GM06990 (cell line): ENCODE results near the gene STRADA.

Experiments used
- DNase-seq: peaks from one replicate; pipeline ENCODE4 v3.0.0-alpha.2; 2011; ENCODE audit not compliant: insufficient read length; ENCODE audit errors: extremely low read depth
- H3K27me3 ChIP-seq: replicated peaks from 2 replicates; pipeline ENCODE4 v1.6.0; 2011; ENCODE audit warnings: low read length; ENCODE audit not compliant: control insufficient read depth, insufficient read depth
- H3K36me3 ChIP-seq: 2 replicates; pipeline ENCODE4 v1.5.1; 2011; ENCODE audit warnings: low read length; ENCODE audit not compliant: control insufficient read depth, insufficient read depth
- H3K4me3 ChIP-seq: replicated peaks from 2 replicates; pipeline ENCODE4 v1.5.1; 2011; ENCODE audit warnings: low read depth, mild to moderate bottlenecking, control low read depth, low read length
- TF ChIP-seq, protein P1 (sequence below): IDR thresholded peaks from 2 replicates; pipeline ENCODE4 v1.5.1; 2011; ENCODE audit warnings: low read length, control low read depth, mild to moderate bottlenecking, inconsistent platforms; ENCODE audit not compliant: insufficient read depth, poor library complexity, severe bottlenecking

Gene STRADA

GRCh38 chr17:63675607-63676546 lies 65.7 kb downstream of the STRADA start:
- DNase-seq = no peak
- H3K27me3 ChIP-seq = no peaks in the 10 kb centered on the region
- H3K36me3 ChIP-seq = peaks cover 2% of the 10 kb centered on the region
- TF ChIP-seq, protein P1, sequence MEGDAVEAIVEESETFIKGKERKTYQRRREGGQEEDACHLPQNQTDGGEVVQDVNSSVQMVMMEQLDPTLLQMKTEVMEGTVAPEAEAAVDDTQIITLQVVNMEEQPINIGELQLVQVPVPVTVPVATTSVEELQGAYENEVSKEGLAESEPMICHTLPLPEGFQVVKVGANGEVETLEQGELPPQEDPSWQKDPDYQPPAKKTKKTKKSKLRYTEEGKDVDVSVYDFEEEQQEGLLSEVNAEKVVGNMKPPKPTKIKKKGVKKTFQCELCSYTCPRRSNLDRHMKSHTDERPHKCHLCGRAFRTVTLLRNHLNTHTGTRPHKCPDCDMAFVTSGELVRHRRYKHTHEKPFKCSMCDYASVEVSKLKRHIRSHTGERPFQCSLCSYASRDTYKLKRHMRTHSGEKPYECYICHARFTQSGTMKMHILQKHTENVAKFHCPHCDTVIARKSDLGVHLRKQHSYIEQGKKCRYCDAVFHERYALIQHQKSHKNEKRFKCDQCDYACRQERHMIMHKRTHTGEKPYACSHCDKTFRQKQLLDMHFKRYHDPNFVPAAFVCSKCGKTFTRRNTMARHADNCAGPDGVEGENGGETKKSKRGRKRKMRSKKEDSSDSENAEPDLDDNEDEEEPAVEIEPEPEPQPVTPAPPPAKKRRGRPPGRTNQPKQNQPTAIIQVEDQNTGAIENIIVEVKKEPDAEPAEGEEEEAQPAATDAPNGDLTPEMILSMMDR = no peak
- no peak overlapping the region for H3K4me3 ChIP-seq

- Histone ChIP-seq H3K36me3 (peaks cover 2% of the 10 kb centered on the region), H3K4me3 (no peak overlapping the region), H3K27me3 (no peaks in the 10 kb centered on the region)
- TF ChIP-seq, protein P1 = no peak
- DNase-seq = no peak
Observed at GRCh38 chr17:63675231-63675606, 66.4 kb downstream of the STRADA start.

DNA sequence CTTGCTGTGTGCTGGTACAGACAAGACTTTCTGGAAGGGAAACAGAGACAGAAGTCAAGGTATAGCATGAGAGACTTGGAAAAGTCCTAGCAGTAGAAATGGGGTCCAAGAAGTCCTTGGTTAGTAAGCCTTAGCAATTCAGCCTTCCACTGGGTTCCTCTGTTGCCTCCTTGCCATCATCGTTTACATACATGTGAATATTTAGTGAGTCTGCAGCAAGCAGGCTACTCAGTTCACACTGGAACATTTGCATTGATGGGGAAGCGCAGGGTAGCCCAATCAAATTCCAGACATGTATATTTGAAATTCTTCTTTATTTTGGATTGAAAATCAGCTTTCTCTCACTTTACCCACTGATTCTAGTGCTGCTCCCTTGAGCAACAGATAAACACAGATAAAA lies 68.7 kb downstream of the STRADA start:
- Histone ChIP-seq H3K4me3 (no peak overlapping the region), H3K36me3 (peaks cover 2% of the 10 kb centered on the region), H3K27me3 (no peaks in the 10 kb centered on the region)
- TF ChIP-seq, protein P1 = no peak
- DNase-seq = no peak

GRCh38 chr17:63665527-63666214 lies 75.9 kb downstream of the STRADA start:
- TF ChIP-seq, protein P1 = no peak
- H3K27me3 ChIP-seq = no peaks in the 10 kb centered on the region
- no peak for DNase-seq
- no peak overlapping the region for H3K4me3 ChIP-seq
- no peaks in the 10 kb centered on the region; the same call in none of the 2 replicates for H3K36me3 ChIP-seq

DNA sequence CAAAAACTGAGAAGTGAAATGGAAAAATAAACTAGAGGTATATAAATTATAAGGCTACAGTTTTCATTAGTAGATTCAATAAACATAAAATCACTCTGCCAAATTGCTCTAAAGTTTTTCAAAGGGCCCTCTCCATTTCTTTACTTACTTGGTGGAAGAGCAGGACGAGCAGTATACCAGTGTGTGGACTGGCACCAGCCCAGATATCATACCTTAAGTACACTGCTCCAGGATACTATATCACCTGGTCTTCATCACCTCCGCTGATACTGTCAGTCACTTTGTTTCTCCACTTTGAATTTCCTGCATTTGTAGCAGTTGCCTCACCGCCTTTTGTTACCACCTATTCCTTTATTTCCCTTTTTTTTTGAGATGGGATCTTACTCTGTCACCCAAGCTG lies 81.7 kb downstream of the STRADA start:
- no peak overlapping the region for H3K4me3 ChIP-seq
- TF ChIP-seq, protein P1 = no peak
- no peaks in the 10 kb centered on the region for H3K27me3 ChIP-seq
- DNase-seq = no peak
- peaks cover 3% of the 10 kb centered on the region for H3K36me3 ChIP-seq
